HG02678 (cell line): Measurements from ENCODE around the gene BCAT1.
"Not testable (repeated sequence)": the region's sequence is repeated elsewhere in the genome, so short reads cannot be mapped to it uniquely, and the experiment has no call there.

Experiments used
- ATAC-seq: cut with Tn5 transposase; IDR thresholded peaks from one replicate; pipeline ENCODE4 v1.9.1; 2021; ENCODE audit warnings: mild to moderate bottlenecking, moderate library complexity; ENCODE audit not compliant: unreplicated experiment

BCAT1 gene

GRCh38 chr12:24928533-24929306, 20.2 kb downstream of the BCAT1 start:
- not testable (repeated sequence) for ATAC-seq

GRCh38 chr12:24928131-24928530, 20.8 kb downstream of the BCAT1 start:
- no peak for ATAC-seq

- not testable (repeated sequence) for ATAC-seq
Observed at GRCh38 chr12:24926080-24926479, 22.8 kb downstream of the BCAT1 start.

GRCh38 chr12:24922090-24922489, 26.8 kb downstream of the BCAT1 start:
- ATAC-seq: no peak

GRCh38 chr12:24921251-24922038, 27.5 kb downstream of the BCAT1 start:
- ATAC-seq: no peak

- ATAC-seq: no peak
Observed at GRCh38 chr12:24920141-24920540, 28.8 kb downstream of the BCAT1 start.

- ATAC-seq: no peak
Observed at GRCh38 chr12:24919346-24920001, 29.4 kb downstream of the BCAT1 start.

- no peak for ATAC-seq
Observed at GRCh38 chr12:24918596-24918995, 30.3 kb downstream of the BCAT1 start.

GRCh38 chr12:24915501-24915900, 33.4 kb downstream of the BCAT1 start:
- no peak for ATAC-seq

GRCh38 chr12:24913953-24914352, 34.9 kb downstream of the BCAT1 start:
- no peak for ATAC-seq

- no peak for ATAC-seq
Observed at GRCh38 chr12:24913130-24913529, 35.8 kb downstream of the BCAT1 start.

GRCh38 chr12:24911271-24911791, 37.6 kb downstream of the BCAT1 start:
- ATAC-seq: no peak

GRCh38 chr12:24910192-24910591, 38.7 kb downstream of the BCAT1 start:
- not testable (repeated sequence) for ATAC-seq

- ATAC-seq: no peak
Observed at GRCh38 chr12:24909667-24910066, 39.2 kb downstream of the BCAT1 start.

GRCh38 chr12:24907464-24907863, 41.4 kb downstream of the BCAT1 start:
- no peak for ATAC-seq

GRCh38 chr12:24906141-24906540, 42.8 kb downstream of the BCAT1 start:
- no peak for ATAC-seq

- no peak for ATAC-seq
Observed at GRCh38 chr12:24905431-24905830, 43.5 kb downstream of the BCAT1 start.

- ATAC-seq: no peak
Observed at GRCh38 chr12:24904871-24905270, 44.0 kb downstream of the BCAT1 start.

GRCh38 chr12:24903329-24904088, 45.4 kb downstream of the BCAT1 start:
- ATAC-seq: no peak

- ATAC-seq: peak; percentile 55
Observed at GRCh38 chr12:24902511-24903328, 46.2 kb downstream of the BCAT1 start.
